ENCODE data around the gene SV2C.
"Not testable (repeated sequence)": the region's sequence is repeated elsewhere in the genome, so short reads cannot be mapped to it uniquely, and the experiment has no call there.

Gene SV2C

GRCh38 chr5:76209297-76209696 is 126.1 kb downstream of the SV2C start:
- no peak for DNase-seq

DNA sequence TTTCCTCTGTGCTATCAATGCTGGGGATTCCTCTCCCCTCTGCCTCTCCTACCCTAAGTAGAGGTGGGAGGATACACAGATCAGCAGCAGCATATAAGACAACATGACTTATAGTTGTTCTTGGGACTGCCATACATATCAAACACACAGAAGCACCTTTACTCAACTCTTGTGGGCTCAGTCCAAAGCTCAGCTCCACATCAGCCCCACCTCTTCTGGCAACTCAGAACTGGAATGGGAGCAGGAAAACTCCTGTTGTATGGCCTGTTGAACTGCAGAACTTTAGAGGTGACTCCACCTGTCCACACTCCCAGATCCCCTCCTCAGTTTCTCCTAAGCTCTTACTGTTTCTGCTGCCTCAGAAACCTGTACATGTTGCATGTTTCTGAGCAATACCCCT is 127.8 kb downstream of the SV2C start:
- no peak for DNase-seq

- no peak for DNase-seq
Measured at GRCh38 chr5:76213858-76214257, 130.7 kb downstream of the SV2C start.

GRCh38 chr5:76216748-76217147 is 133.6 kb downstream of the SV2C start:
- no peak for DNase-seq

GRCh38 chr5:76219636-76220035 is 136.5 kb downstream of the SV2C start:
- DNase-seq = no peak

GRCh38 chr5:76221311-76221710 is 138.1 kb downstream of the SV2C start:
- DNase-seq = no peak

GRCh38 chr5:76222318-76222717 is 139.1 kb downstream of the SV2C start:
- DNase-seq = no peak

GRCh38 chr5:76223696-76224095 is 140.5 kb downstream of the SV2C start:
- no peak for DNase-seq

DNA sequence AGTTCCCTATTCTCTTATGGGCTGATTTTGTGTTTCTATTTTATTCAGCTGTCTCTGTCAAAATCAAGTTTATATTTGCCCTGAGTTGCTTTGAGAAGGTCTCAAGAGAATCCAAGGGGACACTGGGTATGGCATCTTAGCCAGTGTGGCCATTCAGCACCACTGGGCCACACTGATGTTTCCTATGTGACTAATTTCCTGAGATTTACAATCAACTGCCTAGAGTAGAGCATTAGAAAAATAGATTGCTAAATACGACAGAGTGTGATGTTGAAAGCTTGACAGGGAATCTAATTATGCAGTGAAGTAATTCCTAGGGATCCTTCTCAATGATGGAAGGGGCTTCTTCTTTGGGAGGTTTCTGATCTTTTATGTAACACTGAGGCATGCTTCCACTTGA is 141.7 kb downstream of the SV2C start:
- no peak for DNase-seq

DNA sequence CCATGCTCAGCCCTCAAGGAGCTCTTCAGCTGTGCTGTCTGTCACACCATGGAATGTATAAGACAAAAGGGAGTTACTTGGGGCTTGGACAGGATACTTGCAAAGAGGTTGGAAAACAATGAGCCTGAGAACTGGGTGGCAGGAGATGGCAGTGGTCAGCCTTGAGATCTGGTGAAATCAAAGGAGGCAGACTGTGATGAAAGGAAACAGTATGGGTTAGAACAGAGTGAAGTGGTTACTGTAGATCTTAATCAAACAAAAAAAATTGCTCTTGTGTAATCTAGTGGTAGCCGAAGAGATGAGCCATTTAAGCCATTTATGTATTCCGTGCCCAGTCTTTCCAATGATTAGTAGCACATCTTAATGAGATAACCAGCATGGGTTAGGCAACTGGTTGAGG is 142.2 kb downstream of the SV2C start:
- no peak for DNase-seq

- no peak for DNase-seq
Measured at GRCh38 chr5:76229900-76230299, 146.7 kb downstream of the SV2C start.

DNA sequence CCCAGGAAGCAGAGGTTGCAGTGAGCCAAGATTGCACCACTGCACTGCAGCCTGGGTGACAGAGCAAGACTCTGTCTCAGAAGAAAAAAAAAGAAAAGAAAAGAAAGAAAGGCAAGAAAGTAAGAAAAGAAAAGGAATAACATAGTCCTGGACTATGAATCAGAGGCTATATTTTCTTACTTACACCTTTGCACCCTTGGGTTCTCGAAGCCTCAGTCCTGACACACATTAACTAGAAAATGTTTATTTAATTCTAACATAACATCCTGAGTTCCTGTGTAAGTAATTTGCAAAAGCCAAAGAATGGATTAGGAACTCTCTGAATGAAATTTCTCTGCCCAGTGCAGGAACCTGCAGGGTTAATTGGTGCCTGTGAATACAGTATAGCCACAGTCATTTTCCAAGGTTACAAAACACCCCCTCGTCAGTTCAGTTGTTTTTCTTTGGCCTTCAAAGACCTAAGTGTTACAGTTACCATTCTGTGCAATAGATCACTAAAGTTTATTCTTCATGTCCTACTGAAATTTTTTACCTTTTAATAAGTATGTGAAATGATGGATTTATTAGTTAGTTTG is 147.6 kb downstream of the SV2C start:
- no peak for DNase-seq

DNA sequence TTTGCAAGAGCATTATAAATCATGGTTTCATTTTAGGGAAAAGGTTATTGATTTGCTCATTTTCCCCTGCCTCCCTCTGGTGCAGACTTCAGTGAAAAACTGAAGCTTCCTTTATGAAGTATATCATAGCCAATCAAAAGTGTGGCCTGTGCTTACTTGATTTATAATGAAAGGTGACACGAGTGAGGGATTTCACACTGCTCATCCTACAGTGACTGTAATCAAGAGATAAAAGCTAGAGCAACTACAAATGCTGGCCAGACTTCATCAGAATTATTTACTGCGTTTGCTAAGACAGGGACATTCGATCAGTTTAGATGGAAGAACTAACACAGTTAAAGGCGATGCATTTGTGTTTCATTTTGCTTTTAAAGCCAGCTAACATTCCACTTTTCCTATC is 151.5 kb downstream of the SV2C start:
- DNase-seq = no peak

DNA sequence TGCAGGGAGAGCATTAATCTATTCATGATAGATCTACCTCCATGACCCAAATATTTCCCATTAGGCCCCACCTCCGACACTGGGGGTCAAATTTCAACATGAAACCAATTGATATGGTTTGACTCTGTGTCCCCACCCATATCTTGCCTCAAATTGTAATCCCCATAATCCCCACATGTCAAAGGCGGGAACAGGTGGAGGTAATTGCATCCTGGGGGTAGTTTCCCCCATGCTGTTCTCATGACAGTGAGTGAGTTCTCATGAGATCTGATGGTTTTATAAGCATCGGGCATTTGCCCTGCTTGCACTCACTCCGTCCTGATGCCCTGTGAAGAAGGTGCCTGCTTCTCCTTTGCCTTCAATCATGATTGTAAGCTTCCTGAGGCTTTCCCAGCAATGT is 153.5 kb downstream of the SV2C start:
- DNase-seq = no peak

DNA sequence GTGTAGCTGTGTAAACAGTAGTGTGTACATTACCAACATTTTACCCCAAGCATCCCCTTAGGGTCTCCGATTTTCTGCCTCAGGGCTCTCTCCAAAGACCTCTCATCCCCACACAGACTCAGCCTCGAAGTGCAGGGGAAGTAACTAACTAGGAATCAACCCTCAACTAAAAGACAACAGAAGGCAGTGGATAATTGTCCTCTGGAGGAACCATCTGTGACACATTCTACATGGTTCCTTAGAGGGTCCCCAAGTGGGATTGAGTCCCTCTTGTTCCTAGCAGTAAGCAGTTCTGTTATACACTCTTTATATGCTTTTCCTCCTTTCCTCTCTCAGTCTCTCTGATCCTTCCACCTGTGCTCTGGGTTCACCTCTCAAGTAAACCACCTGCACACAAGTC is 157.2 kb downstream of the SV2C start:
- DNase-seq = no peak

DNA sequence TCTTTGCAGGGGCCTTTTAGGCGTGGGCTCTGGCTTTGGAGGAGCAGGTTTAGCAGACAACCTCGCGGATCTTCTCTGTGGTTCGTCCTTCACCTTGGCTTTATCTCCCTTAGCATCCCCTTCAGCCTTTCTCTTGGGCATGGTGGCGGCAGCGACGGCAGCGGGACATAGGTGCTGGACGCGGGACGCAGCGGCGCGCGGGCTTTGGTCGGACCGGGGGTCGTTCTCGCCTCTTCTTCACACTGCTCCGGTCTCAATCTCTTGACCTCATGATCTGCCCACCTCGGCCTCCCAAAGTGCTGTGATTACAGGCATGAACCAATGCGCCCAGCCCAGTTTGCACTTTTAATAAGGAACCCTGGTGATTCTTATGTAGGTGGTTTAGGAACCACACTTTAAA is 159.0 kb downstream of the SV2C start:
- not testable (repeated sequence) for DNase-seq

- no peak for DNase-seq
Measured at GRCh38 chr5:76245590-76245989, 162.4 kb downstream of the SV2C start.

DNA sequence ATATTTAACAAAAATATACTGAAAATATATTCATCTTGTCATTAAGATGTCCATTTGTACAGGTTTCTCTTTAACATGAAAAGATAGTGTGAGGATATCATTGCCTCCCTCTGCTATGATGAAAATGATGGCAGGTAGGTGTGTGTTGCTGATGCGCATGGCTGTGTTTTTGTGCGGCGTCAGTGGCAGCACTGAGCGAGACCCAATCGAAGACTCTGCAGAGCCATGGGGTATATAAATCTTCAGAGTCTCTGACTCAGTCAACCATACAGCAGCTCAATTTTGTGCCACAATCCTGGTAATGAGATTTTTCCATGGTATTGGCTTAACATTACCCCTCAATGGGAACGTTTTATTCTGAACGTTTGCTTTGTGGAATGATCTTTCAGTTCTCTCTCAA is 166.4 kb downstream of the SV2C start:
- DNase-seq = no peak

GRCh38 chr5:76250463-76250862 is 167.3 kb downstream of the SV2C start:
- DNase-seq = no peak

- DNase-seq = no peak
Measured at GRCh38 chr5:76251656-76252055, 168.5 kb downstream of the SV2C start.

GRCh38 chr5:76252437-76252836 is 169.3 kb downstream of the SV2C start:
- no peak for DNase-seq

DNA sequence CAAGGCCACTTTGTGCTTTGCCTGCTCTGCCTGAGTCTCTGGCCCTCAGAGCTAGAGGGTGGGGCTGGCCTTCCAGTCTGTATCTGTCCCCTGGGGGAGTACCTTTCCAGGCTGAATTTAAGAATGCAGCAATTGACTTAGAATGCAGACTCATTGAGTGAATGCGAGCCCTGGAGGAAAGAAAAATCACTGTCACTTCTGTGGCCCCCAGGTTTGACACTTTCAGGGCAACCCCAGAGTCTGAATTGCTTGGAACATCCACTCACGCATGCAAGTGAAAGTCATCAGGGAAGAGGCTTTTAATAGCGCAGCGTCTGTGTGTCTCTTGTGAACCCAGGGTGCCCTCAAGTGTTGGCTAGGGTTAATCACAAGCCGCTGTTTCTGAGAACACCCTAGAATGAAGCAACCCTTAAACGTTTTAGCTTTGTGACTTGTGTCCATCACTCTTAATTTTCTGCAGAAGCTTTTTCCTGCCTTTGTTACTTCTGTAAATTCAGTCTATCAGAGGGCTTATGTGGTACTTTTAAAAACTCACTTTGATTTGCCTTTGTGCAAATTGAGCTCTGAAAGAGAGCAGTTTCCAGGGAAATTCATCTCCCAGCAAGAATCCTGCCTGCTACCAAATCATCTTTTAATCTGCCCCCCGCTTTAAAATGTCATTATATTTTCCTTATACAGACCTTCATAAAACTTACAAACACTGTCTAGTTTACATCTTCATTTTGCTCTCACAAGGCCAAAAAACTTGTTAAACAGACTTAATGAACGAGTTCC is 173.1 kb downstream of the SV2C start:
- DNase-seq = no peak

GRCh38 chr5:76257225-76257833 is 174.1 kb downstream of the SV2C start:
- no peak for DNase-seq

DNA sequence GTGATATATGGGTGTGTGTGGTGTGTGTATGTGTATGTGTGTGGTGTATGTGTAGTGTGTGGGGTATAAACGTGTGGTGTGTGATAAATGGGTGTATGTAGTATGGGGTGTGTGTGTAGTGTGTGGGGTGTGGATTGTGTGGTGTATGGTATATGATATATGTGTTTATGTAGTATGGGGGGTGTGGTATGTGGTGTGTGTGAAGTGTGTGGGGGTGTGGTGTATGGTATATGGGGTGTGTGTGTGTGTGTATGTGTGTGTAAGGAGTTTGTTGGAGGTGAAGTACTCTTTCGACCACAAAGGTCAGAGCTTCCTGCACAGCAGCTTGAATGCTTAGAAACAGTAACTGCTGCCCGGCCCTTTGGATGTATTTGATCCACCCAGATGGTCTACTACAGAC is 174.7 kb downstream of the SV2C start:
- DNase-seq = no peak

DNA sequence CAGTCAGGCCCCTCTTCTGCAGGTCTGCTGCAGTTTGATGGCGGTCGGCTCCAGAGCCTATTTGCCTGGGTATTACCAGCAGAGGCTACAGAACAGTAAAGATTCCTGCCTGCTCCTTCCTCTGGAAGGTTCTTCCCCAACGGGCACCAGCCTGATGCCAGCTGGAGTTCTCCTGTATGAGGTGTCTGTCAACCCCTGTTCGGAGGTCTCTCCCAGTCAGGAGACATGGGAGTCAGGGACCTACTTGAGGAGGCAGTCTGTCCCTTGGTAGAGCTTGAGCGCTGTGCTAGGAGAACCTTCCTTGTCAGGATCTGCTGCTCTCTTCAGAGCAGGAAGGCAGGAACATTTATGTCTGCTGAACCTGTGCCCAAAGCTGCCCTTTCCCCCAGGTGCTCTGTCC is 181.5 kb downstream of the SV2C start:
- DNase-seq = no peak
